SK-N-MC (cell line): ENCODE measurements around the gene ABCG1.

Experiments used
- EZH2 ChIP-seq: fragments of 200-600 bp; sonication (generic); IDR thresholded peaks from one replicate; pipeline ENCODE4 v1.6.1; 2017; ENCODE audit warnings: antibody characterized with exemption
- FOXP2 ChIP-seq: optimal IDR thresholded peaks from 2 replicates; pipeline ENCODE3; 2011; ENCODE audit warnings: mild to moderate bottlenecking, moderate library complexity; ENCODE audit not compliant: insufficient read depth; ENCODE audit errors: extremely low read length, control extremely low read depth
- POLR2AphosphoS5 ChIP-seq: IDR thresholded peaks from 2 replicates; pipeline ENCODE4 v1.6.1; 2012; ENCODE audit warnings: mild to moderate bottlenecking, low read depth, low read length, borderline replicate concordance

GRCh38 chr21:42298237-42298636, 79.3 kb downstream of the ABCG1 start:
- TF ChIP-seq EZH2 (no peak), POLR2AphosphoS5 (no peak), FOXP2 (no peak)
